Measurements from ENCODE around the gene CHST2.

CHST2 gene

GRCh38 chr3:143080196-143080595, 39.4 kb upstream of the CHST2 start:
- no peak for TF ChIP-seq CTCF (IDR thresholded peaks at IDR 0.05; ENCODE audit: low read depth, low read length)
- no peak overlapping the region for H3K4me3 ChIP-seq (replicated peaks in 1 of 2; ENCODE audit: low read depth in 2 of 2, low read length in 2 of 2)
- no peak for DNase-seq (ENCODE audit: low read depth in 2 of 2)

- TF ChIP-seq CTCF (IDR thresholded peaks at IDR 0.05; ENCODE audit: low read depth, low read length) = no peak
- no peak for DNase-seq (ENCODE audit: low read depth in 2 of 2)
- H3K4me3 ChIP-seq (replicated peaks in 1 of 2; ENCODE audit: low read depth in 2 of 2, low read length in 2 of 2) = no peak overlapping the region
These were observed 38.2 kb upstream of the CHST2 start for GRCh38 chr3:143081365-143081764.

- no peak for DNase-seq (ENCODE audit: low read depth in 2 of 2)
- H3K4me3 ChIP-seq (replicated peaks in 1 of 2; ENCODE audit: low read depth in 2 of 2, low read length in 2 of 2) = no peak overlapping the region
- no peak for TF ChIP-seq CTCF (IDR thresholded peaks at IDR 0.05; ENCODE audit: low read depth, low read length)
These were observed 37.5 kb upstream of the CHST2 start for GRCh38 chr3:143081844-143082778.

GRCh38 chr3:143083781-143084180, 35.8 kb upstream of the CHST2 start:
- DNase-seq (ENCODE audit: low read depth in 2 of 2) = no peak
- H3K4me3 ChIP-seq (replicated peaks in 1 of 2; ENCODE audit: low read depth in 2 of 2, low read length in 2 of 2) = no peak overlapping the region
- TF ChIP-seq CTCF (IDR thresholded peaks at IDR 0.05; ENCODE audit: low read depth, low read length) = no peak

- H3K4me3 ChIP-seq (replicated peaks in 1 of 2; ENCODE audit: low read depth in 2 of 2, low read length in 2 of 2) = no peak overlapping the region
- TF ChIP-seq CTCF (IDR thresholded peaks at IDR 0.05; ENCODE audit: low read depth, low read length) = no peak
- DNase-seq (ENCODE audit: low read depth in 2 of 2) = peak; percentile 72 to 90
These were observed 34.5 kb upstream of the CHST2 start for GRCh38 chr3:143084856-143085731.

- no peak for DNase-seq (ENCODE audit: low read depth in 2 of 2)
- TF ChIP-seq CTCF (IDR thresholded peaks at IDR 0.05; ENCODE audit: low read depth, low read length) = no peak
These were observed 30.7 kb upstream of the CHST2 start for GRCh38 chr3:143088835-143089234.

More at GRCh38 chr3:143088835-143089234, 30.7 kb upstream of the CHST2 start:
- H3K4me3 ChIP-seq (replicated peaks in 1 of 2; ENCODE audit: low read depth in 2 of 2, low read length in 2 of 2) = no peak overlapping the region

Measured in cardiac fibroblast (primary cell).